ENCODE measurements around the gene TUBGCP6. TPM values are rescaled to one million over a fixed set of nuclear protein-coding genes. Genes with fewer than 3 reads are reported as not detected.
A peak's percentile ranks its signal among the peaks of the same experiment; 100 is the strongest.

Gene TUBGCP6
- total RNA-seq, 6 experiments from 2014 or later = 10.4 to 22.6 (median 14.6) TPM

DNA sequence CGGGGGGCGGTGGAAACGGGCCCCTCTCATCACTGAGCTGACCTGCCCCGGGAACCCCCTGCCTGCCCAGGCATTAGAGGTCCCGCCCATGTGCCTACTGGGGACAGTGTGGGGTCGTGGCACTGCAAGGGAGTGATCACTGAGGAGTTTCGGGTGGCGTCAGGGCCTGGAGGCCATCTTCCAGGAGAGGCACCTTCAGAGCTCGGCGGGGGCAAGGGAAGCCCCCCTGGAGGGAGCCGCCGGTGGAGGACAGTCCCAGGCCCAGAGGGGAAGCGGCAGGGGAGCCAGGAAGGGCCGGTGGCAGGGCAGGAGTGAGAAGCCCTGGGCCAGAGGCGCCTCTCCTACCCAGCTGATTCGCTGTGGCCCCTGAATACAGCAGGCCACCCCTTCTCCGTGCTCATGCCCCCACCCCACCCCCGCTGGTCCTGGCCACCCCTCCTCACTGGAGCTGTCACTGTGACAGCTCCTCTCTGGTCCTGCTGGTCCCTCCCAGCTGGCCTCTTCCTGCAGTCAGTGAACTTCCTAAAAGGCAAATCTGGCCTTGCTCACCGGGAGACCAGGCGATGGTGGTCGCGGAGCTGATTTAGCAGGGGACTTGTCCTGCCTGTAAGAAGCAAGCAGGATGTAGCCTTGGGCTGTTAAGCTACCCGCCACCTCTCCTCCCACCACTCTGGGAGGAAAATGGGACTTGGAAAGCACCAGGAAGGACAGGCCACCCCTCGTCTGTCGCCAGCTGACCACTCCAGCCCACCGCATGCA, 27.4 kb upstream of the TUBGCP6 start:
- H3K27ac ChIP-seq = no peak overlapping the region
- no peak for ATAC-seq
- WGBS (ENCODE audit: insufficient coverage, low coverage, low lambda C conversion rate, missing lambda C conversion rate) = no CpG with 5 or more reads among the region's 26 CpGs
- peaks cover 0 to 20% (median 7%) of the 10 kb centered on the region in 4 donors for H3K36me3 ChIP-seq
- H3K27me3 ChIP-seq = no peaks in the 10 kb centered on the region
- intact Hi-C loops (cut with DNase I) = loop anchor here in 1 of 2 donors (10.0 kb wide), 1 partner anchor 53 kb away; the partner anchor contains the start of gene DENND6B
- peaks cover 6 to 54% (median 23%) of the 10 kb centered on the region in 4 donors for H3K4me1 ChIP-seq
- no peak for TF ChIP-seq POLR2A (IDR thresholded peaks at IDR 0.05)
- DNase-seq = no peak
- H3K9me3 ChIP-seq = no peaks in the 10 kb centered on the region
- no peak overlapping the region for H3K4me3 ChIP-seq

DNA sequence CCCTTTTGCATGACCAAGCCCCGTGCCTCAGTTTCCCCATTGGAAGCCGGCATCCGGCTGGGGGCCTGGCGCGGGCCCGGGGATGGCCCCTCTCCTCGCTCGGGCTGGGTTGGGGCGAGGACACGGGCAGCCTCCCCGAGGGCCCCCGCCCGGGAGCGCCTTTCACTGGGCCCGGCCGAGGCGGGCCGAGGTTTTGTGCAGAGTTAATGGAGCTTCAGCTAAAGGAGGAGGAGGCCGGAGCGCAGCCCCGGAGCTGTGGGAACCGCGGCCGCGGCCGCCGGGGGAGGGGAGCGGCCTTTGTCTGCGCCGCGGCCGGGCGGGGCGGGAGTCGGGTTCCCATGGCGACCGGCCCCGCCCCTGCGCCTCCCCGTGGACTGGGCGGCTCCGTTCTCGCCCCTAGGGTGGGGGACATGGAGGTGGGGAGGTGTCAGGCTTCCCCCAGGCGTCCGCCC, 26.7 kb upstream of the TUBGCP6 start:
- Histone ChIP-seq H3K4me3 (peak overlapping the region in 1 of 3 donors; percentile 20), H3K9me3 (no peaks in the 10 kb centered on the region), H3K27ac (no peak overlapping the region), H3K36me3 (peaks cover 0 to 15% (median 6%) of the 10 kb centered on the region in 4 donors), H3K4me1 (peaks cover 6 to 57% (median 24%) of the 10 kb centered on the region in 4 donors), H3K27me3 (no peaks in the 10 kb centered on the region)
- ATAC-seq = peak; percentile 33 to 52 (median 49)
- intact Hi-C loops (cut with DNase I) = loop anchor here in 1 of 2 donors (10.0 kb wide), 1 partner anchor 53 kb away; the partner anchor contains the start of gene DENND6B
- peak in 2 of 3 donors; percentile 75 to 77 for DNase-seq
- 0% methylated on average over 3 of the region's 45 CpGs for WGBS (ENCODE audit: insufficient coverage, low coverage, low lambda C conversion rate, missing lambda C conversion rate)
- no peak for TF ChIP-seq POLR2A (IDR thresholded peaks at IDR 0.05)
- TF ChIP-seq, protein P1, sequence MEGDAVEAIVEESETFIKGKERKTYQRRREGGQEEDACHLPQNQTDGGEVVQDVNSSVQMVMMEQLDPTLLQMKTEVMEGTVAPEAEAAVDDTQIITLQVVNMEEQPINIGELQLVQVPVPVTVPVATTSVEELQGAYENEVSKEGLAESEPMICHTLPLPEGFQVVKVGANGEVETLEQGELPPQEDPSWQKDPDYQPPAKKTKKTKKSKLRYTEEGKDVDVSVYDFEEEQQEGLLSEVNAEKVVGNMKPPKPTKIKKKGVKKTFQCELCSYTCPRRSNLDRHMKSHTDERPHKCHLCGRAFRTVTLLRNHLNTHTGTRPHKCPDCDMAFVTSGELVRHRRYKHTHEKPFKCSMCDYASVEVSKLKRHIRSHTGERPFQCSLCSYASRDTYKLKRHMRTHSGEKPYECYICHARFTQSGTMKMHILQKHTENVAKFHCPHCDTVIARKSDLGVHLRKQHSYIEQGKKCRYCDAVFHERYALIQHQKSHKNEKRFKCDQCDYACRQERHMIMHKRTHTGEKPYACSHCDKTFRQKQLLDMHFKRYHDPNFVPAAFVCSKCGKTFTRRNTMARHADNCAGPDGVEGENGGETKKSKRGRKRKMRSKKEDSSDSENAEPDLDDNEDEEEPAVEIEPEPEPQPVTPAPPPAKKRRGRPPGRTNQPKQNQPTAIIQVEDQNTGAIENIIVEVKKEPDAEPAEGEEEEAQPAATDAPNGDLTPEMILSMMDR (IDR thresholded peaks at IDR 0.05) = peak in 1 of 4 donors; percentile 28

DNA sequence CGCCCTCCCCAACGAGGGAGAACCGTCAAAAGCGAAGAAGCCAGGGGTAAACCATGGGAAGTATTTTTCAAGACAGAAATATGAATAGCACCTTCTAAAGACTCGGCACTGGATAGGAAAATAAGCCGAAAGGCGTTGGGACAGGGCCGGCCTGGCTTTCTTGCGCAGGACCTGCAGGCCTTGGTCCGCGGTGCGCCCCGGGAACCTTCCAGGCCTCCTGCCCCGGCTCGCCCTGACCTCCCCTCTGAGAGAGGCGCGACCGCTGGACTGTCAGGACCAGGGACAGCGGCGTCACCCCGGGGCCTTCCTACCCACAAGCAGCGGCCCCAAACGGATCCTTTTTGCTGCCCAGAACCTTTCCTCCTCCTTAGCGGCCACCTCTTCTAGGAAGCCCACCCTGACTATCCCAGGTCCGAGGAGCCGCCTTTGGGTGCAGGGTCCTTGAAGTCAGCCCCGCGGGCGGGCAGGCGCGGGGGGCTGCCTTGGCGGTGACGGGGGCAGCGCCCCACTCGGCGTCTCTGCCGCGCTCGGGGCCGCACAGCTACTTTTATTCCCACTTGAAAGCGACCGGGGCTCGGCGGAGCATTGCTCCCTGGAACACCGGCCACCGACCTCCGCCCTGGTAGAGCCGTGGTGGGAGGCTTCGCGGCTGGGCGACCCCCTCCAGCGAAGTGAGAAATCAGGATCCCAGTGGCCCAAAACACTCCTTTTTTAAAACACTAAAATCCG, 26.0 kb upstream of the TUBGCP6 start:
- peak overlapping the region in 1 of 3 donors; percentile 7 for H3K27ac ChIP-seq
- intact Hi-C loops (cut with DNase I) = loop anchor here in 1 of 2 donors (10.0 kb wide), 1 partner anchor 54 kb away; the partner anchor contains the start of gene DENND6B
- H3K27me3 ChIP-seq = no peaks in the 10 kb centered on the region
- DNase-seq (peak; percentile 77 to 79 (median 79)), ATAC-seq (peak; percentile 45 to 59 (median 52))
- peak overlapping the region; percentile 32 to 42 (median 35) for H3K4me3 ChIP-seq
- TF ChIP-seq, protein P1 (IDR thresholded peaks at IDR 0.05) = no peak
- no peak for TF ChIP-seq POLR2A (IDR thresholded peaks at IDR 0.05)
- H3K4me1 ChIP-seq = peaks cover 6 to 55% (median 24%) of the 10 kb centered on the region in 4 donors
- peaks cover 0 to 10% (median 4%) of the 10 kb centered on the region in 4 donors for H3K36me3 ChIP-seq
- H3K9me3 ChIP-seq = no peaks in the 10 kb centered on the region
- 3% methylated on average over 12 of the region's 53 CpGs for WGBS (ENCODE audit: insufficient coverage, low coverage, low lambda C conversion rate, missing lambda C conversion rate)

DNA sequence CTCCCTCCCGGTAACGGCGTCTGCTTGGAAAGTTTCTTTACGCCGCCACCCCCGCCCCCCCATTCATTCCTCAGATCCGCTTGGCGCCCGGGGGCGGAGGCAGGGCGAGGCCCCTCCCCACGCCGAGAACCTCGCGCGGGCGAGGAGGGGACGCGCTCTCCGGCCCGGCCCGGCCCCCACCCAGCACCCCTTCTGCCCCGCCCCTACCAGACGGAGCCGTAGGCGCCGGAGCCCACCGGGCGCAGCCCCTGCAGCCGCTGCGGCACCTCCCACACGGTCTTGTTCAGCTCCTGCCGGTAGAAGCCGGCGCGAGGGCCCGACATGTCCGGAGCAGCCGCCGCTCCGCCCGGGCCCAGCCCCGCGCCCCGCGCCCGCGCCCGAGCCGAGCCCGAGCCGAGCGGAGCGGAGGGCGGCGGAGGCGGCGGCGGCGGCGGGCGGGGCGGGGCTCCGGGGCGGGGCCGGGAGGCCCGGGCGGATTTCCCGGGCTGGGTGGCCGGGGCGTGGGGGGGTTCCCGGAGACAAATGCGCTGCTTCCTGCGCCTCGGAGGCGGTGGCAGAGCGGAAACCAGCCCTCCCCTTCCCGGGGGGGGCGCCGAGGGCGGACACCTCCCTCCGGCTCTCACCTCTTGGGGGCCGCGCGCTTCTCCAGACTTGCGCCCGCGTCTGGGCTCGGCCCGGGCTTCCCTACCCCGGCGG, 25.3 kb upstream of the TUBGCP6 start, which contains the start of gene MAPK11:
MAPK11 (minus strand) TSS at position 411 of the 696 bp plus-strand sequence; CDS start at position 323, 88 bp downstream.
- Histone ChIP-seq H3K9me3 (no peaks in the 10 kb centered on the region), H3K4me3 (peak within 1 kb of the TSS; percentile 35 to 42 (median 40)), H3K27me3 (no peaks in the 10 kb centered on the region), H3K4me1 (peaks cover 6 to 49% (median 24%) of the 10 kb centered on the region in 4 donors), H3K36me3 (peaks cover 0 to 4% (median 1%) of the 10 kb centered on the region in 4 donors), H3K27ac (peak within 1 kb of the TSS in 1 of 3 donors; percentile 7)
- WGBS (ENCODE audit: insufficient coverage, low coverage, low lambda C conversion rate, missing lambda C conversion rate) = no CpG with 5 or more reads among the region's 92 CpGs
- ATAC-seq (peak; percentile 16 to 30 (median 23)), DNase-seq (peak in 1 of 3 donors; percentile 68)
- TF ChIP-seq, protein P1 (IDR thresholded peaks at IDR 0.05) = no peak
- no peak for TF ChIP-seq POLR2A (IDR thresholded peaks at IDR 0.05)
- intact Hi-C loops (cut with DNase I) = loop anchor here (5.0 to 10.0 kb wide), 2 partner anchors 55 to 72 kb away; partner anchors contain the start of genes DENND6B (in 1 of the 2) and PPP6R2 (in 1 of the 2)
